HAP-1 (cell line): ENCODE results near the gene ZBTB47.

ENCODE experiments used
- DNase-seq, 2 experiments: peaks; one replicate each; pipeline ENCODE4 v3.0.0-alpha.2; 2016 to 2020; ENCODE audit warnings: low spot score in 2 of 2
- H3K27me3 ChIP-seq: fragments of 250-450 bp; sonication (Bioruptor Pico); 2 replicates; pipeline ENCODE4 v1.5.1; 2020; ENCODE audit warnings: low read depth, mild to moderate bottlenecking, moderate library complexity
- H3K36me3 ChIP-seq: fragments of 250-450 bp; sonication (Bioruptor Pico); replicated peaks from 2 replicates; pipeline ENCODE4 v1.5.1; 2020; ENCODE audit warnings: mild to moderate bottlenecking
- H3K4me1 ChIP-seq: fragments of 250-450 bp; sonication (Bioruptor Pico); 2 replicates; pipeline ENCODE4 v1.5.1; 2020; ENCODE audit warnings: mild to moderate bottlenecking
- H3K4me3 ChIP-seq: fragments of 250-450 bp; sonication (Bioruptor Pico); 2 replicates; pipeline ENCODE4 v1.5.1; 2020; ENCODE audit warnings: mild to moderate bottlenecking, moderate library complexity
- H3K9me3 ChIP-seq: fragments of 250-450 bp; sonication (Bioruptor Pico); 2 replicates; pipeline ENCODE4 v1.5.1; 2020; ENCODE audit warnings: mild to moderate bottlenecking, moderate library complexity
- in situ Hi-C: fragments of 300-500 bp; cut with MboI; formaldehyde crosslinking; loops from 3 replicates; pipeline ENCODE4 v1.14.3; 2020; ENCODE audit warnings: low sequenced_read_pairs, inconsistent platforms, mixed read lengths

Gene ZBTB47

GRCh38 chr3:42699511-42699971, 46.0 kb downstream of the ZBTB47 start:
- peak in 1 of 2 experiments; percentile 6 for DNase-seq
- Histone ChIP-seq H3K4me3 (no peak overlapping the region), H3K9me3 (no peaks in the 10 kb centered on the region), H3K4me1 (no peaks in the 10 kb centered on the region), H3K27me3 (peaks cover 19% of the 10 kb centered on the region), H3K36me3 (no peaks in the 10 kb centered on the region)
- in situ Hi-C loops = no loop called here

- Histone ChIP-seq H3K36me3 (no peaks in the 10 kb centered on the region), H3K4me1 (no peaks in the 10 kb centered on the region), H3K9me3 (no peaks in the 10 kb centered on the region), H3K27me3 (peaks cover 15% of the 10 kb centered on the region), H3K4me3 (no peak overlapping the region)
- peak in 1 of 2 experiments; percentile 6 for DNase-seq
- in situ Hi-C loops = no loop called here
Observed at GRCh38 chr3:42700366-42701288, 47.1 kb downstream of the ZBTB47 start.

DNA sequence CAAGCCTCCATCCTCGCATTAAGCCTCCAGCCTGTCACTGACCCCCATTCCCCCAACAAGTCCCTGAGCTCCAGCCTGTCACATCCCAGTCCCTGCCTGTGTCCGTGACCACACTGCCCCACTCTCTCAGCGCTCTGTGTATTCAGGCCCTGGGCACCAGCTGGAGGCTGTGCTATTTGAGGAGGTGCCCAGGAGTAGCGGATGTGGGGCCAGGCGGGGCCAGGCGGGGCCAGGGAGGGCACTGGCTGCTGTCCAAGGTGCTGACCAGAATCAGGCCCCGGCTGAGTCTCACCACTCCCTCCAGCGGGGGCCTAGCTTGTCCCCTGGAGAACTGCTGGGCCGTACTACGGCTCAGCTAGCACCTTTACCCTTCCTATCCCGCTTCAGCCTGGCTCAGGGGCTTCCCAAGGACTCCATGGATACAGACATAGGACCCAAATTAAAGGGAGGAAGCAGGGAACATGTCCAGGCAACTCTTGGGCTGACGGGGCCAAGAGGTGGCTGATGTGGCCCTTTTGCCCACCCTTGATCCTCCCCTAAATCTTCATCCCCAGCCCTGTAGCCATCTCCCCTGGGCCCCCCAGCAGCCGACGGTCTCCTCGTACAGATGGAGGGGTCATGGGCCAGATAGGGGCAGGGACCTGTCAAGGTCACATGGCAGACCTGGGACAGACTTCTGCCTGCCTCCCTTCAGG, 48.0 kb downstream of the ZBTB47 start:
- peak in 1 of 2 experiments; percentile 81 for DNase-seq
- Histone ChIP-seq H3K4me1 (no peaks in the 10 kb centered on the region), H3K9me3 (no peaks in the 10 kb centered on the region), H3K36me3 (no peaks in the 10 kb centered on the region), H3K4me3 (no peak overlapping the region), H3K27me3 (peaks cover 18% of the 10 kb centered on the region)
- in situ Hi-C loops = no loop called here

GRCh38 chr3:42702066-42702951, 48.8 kb downstream of the ZBTB47 start, which contains the start of gene HHATL:
Gene HHATL, minus strand, starts transcription at chr3:42702798. Its CDS starts 1,972 bp downstream, at chr3:42700826.
- H3K9me3 ChIP-seq = no peaks in the 10 kb centered on the region
- in situ Hi-C loops = no loop called here
- no peak within 1 kb of the TSS for H3K4me3 ChIP-seq
- peaks cover 23% of the 10 kb centered on the region for H3K27me3 ChIP-seq
- no peaks in the 10 kb centered on the region for H3K4me1 ChIP-seq
- peak in 1 of 2 experiments; percentile 6 for DNase-seq
- no peaks in the 10 kb centered on the region for H3K36me3 ChIP-seq

- in situ Hi-C loops = no loop called here
- Histone ChIP-seq H3K4me3 (no peak overlapping the region), H3K9me3 (no peaks in the 10 kb centered on the region), H3K27me3 (peaks cover 27% of the 10 kb centered on the region), H3K4me1 (no peaks in the 10 kb centered on the region), H3K36me3 (no peaks in the 10 kb centered on the region)
- DNase-seq = peak in 1 of 2 experiments; percentile 5
Observed at GRCh38 chr3:42702982-42703694, 49.6 kb downstream of the ZBTB47 start.

- Histone ChIP-seq H3K27me3 (peaks cover 27% of the 10 kb centered on the region), H3K4me3 (no peak overlapping the region), H3K9me3 (no peaks in the 10 kb centered on the region), H3K36me3 (no peaks in the 10 kb centered on the region), H3K4me1 (no peaks in the 10 kb centered on the region)
- in situ Hi-C loops = no loop called here
- DNase-seq = peak in 1 of 2 experiments; percentile 5
Observed at GRCh38 chr3:42703695-42704025, 50.2 kb downstream of the ZBTB47 start.

DNA sequence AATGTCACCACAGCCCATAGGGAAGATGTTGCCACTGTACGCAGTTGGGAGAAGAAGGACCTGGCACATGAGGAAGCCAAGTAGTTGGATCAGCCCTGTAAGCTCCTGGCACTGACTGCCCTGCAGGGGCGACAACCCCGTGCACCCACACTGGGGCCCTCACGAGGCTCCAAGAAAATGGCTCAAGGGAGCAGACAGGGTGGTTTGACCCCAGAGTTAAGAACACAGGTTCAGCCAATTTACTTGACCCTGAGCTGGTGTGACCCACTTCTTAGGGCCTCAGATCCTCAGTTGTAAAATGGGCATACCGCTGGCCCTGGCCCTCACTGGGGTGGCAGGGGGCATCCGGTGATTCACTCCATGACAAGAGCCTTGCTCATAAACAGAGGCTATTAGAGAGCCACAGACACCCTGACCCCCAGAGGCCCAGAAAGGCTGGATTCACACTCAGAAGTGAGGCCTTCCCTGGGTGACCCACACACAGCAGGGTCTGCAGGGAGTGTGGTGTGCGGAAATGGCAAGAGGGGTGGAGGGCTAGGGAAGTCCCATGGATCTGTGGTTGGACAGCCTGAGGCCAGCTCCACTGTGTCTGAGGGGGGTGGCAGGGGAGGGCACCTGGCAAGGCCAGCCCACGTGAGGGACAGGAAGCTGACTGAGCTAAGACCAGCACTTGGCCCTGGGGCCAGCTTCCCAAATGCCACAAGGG, 50.8 kb downstream of the ZBTB47 start:
- in situ Hi-C loops = no loop called here
- no peaks in the 10 kb centered on the region for H3K4me1 ChIP-seq
- DNase-seq = peak in 1 of 2 experiments; percentile 1

GRCh38 chr3:42705058-42705767, 51.7 kb downstream of the ZBTB47 start:
- DNase-seq = peak in 1 of 2 experiments; percentile 6
- no peaks in the 10 kb centered on the region for H3K9me3 ChIP-seq
- in situ Hi-C loops = no loop called here
- no peaks in the 10 kb centered on the region for H3K4me1 ChIP-seq
- H3K36me3 ChIP-seq = no peaks in the 10 kb centered on the region
- peaks cover 27% of the 10 kb centered on the region for H3K27me3 ChIP-seq
- H3K4me3 ChIP-seq = no peak overlapping the region

More for the DNA sequence above, 50.8 kb downstream of the ZBTB47 start:
- Histone ChIP-seq H3K4me3 (no peak overlapping the region), H3K27me3 (peaks cover 27% of the 10 kb centered on the region), H3K9me3 (no peaks in the 10 kb centered on the region), H3K36me3 (no peaks in the 10 kb centered on the region)

DNA sequence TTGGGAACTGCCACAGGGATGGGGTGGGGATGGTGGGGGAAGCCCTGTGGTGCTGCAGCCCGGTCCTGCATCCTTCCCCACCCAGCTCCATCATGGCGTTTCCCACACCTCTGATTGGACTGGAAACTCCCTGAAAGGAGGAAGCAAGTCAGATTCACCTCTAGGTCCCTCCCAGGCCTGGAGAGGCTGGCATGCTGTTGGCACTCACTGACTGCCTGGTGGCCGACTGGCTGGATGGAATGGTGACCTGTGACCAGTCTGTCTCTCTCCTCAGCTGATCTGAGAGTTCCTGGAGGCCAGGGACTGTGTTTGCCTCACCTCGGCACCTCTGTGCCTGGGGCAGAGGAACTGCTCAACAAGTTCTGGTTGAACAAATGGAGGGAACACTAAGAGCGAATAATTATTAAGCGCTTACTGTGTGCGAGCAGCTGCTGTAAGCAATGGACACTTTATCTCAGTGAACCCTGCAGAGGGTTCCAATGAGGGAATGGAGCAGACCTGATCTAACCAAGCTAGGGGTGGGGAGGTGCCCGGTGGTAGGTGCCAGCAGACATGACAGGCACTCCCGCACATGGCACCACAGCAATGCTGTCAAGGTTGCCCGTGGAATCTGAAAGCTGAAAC, 52.6 kb downstream of the ZBTB47 start:
- Histone ChIP-seq H3K9me3 (no peaks in the 10 kb centered on the region), H3K4me3 (no peak overlapping the region), H3K36me3 (no peaks in the 10 kb centered on the region), H3K4me1 (no peaks in the 10 kb centered on the region), H3K27me3 (peaks cover 26% of the 10 kb centered on the region)
- in situ Hi-C loops = no loop called here
- DNase-seq = peak in 1 of 2 experiments; percentile 3

- Histone ChIP-seq H3K4me1 (no peaks in the 10 kb centered on the region), H3K27me3 (peaks cover 25% of the 10 kb centered on the region), H3K36me3 (no peaks in the 10 kb centered on the region), H3K4me3 (no peak overlapping the region), H3K9me3 (no peaks in the 10 kb centered on the region)
- in situ Hi-C loops = no loop called here
- DNase-seq = peak in 1 of 2 experiments; percentile 4
Observed at GRCh38 chr3:42706721-42707619, 53.5 kb downstream of the ZBTB47 start.
